Measurements from ENCODE around the gene SPDYE16.
A peak's percentile ranks its signal among the peaks of the same experiment; 100 is the strongest.
"Not testable (repeated sequence)": the region's sequence is repeated elsewhere in the genome, so short reads cannot be mapped to it uniquely, and the experiment has no call there.

The SPDYE16 gene

GRCh38 chr7:76567753-76568152 is 24.7 kb upstream of the SPDYE16 start:
- not testable (repeated sequence) for H3K27ac Mint-ChIP-seq, H3K4me3 Mint-ChIP-seq, DNase-seq, H3K27me3 Mint-ChIP-seq, ATAC-seq
- Mint-ChIP-seq H3K9me3 (peaks cover 10% of the 10 kb centered on the region), H3K36me3 (ENCODE audit: low read depth) (peaks cover 32% of the 10 kb centered on the region), H3K4me1 (peaks cover 16% of the 10 kb centered on the region)

GRCh38 chr7:76567311-76567710 is 24.2 kb upstream of the SPDYE16 start:
- not testable (repeated sequence) for DNase-seq, ATAC-seq, H3K4me3 Mint-ChIP-seq, H3K27me3 Mint-ChIP-seq, H3K27ac Mint-ChIP-seq
- Mint-ChIP-seq H3K36me3 (ENCODE audit: low read depth) (peaks cover 31% of the 10 kb centered on the region), H3K4me1 (peaks cover 19% of the 10 kb centered on the region), H3K9me3 (peaks cover 10% of the 10 kb centered on the region)

DNA sequence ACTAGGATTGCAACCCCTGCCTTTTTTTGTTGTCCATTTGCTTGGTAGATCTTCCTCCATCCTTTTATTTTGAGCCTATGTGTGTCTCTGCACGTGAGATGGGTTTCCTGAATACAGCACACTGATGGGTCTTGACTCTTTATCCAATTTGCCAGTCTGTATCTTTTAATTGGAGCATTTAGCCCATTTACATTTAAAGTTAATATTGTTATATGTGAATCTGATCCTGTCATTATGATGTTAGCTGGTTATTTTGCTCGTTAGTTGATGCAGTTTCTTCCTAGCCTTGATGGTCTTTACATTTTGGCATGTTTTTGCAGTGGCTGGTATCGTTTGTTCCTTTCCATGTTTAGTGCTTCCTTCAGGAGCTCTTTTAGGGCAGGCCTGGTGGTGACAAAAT is 21.9 kb upstream of the SPDYE16 start:
- not testable (repeated sequence) for H3K27ac Mint-ChIP-seq, H3K27me3 Mint-ChIP-seq, ATAC-seq, DNase-seq, H3K4me3 Mint-ChIP-seq
- peaks cover 39% of the 10 kb centered on the region for H3K36me3 Mint-ChIP-seq (ENCODE audit: low read depth)
- peaks cover 21% of the 10 kb centered on the region for H3K4me1 Mint-ChIP-seq
- H3K9me3 Mint-ChIP-seq, result peaks cover 10% of the 10 kb centered on the region

DNA sequence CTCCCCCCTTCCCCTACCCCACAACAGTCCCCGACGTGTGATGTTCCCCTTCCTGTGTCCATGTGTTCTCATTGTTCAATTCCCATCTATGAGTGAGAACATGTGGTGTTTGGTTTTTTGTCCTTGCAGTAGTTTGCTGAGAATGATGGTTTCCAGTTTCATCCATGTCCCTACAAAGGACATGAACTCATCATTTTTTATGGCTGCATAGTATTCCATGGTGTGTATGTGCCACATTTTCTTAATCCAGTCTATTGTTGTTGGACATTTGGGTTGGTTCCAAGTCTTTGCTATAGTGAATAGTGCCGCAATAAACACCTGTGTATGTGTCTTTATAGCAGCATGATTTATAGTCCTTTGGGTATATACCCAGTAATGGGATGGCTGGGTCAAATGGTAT is 18.2 kb upstream of the SPDYE16 start:
- not testable (repeated sequence) for H3K27ac Mint-ChIP-seq, ATAC-seq, H3K4me3 Mint-ChIP-seq, DNase-seq, H3K27me3 Mint-ChIP-seq
- Mint-ChIP-seq H3K36me3 (ENCODE audit: low read depth) (peaks cover 44% of the 10 kb centered on the region), H3K9me3 (peaks cover 10% of the 10 kb centered on the region), H3K4me1 (peaks cover 32% of the 10 kb centered on the region)

DNA sequence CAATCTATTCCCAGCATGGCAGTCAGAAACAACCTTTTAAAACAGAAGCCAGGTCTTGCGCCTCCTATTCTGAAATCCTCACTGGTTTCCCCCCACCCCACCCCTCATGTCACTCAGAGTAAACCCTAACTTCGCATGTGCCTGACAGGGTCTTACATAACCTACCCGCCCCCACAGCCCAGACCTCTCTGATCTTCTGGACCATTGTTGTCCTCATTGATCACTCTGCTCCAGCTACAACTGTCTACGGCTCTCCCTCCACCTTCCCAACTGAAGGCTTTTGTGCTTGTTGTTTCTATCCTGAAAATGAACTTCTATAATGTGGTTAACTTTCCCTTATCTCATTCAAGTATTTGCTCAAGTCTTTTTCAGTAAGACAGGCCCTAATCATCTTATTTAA is 17.1 kb upstream of the SPDYE16 start:
- H3K4me3 Mint-ChIP-seq, H3K27ac Mint-ChIP-seq, H3K9me3 Mint-ChIP-seq, ATAC-seq, DNase-seq, H3K27me3 Mint-ChIP-seq: not testable (repeated sequence)
- Mint-ChIP-seq H3K36me3 (ENCODE audit: low read depth) (peaks cover 42% of the 10 kb centered on the region), H3K4me1 (peaks cover 32% of the 10 kb centered on the region)

DNA sequence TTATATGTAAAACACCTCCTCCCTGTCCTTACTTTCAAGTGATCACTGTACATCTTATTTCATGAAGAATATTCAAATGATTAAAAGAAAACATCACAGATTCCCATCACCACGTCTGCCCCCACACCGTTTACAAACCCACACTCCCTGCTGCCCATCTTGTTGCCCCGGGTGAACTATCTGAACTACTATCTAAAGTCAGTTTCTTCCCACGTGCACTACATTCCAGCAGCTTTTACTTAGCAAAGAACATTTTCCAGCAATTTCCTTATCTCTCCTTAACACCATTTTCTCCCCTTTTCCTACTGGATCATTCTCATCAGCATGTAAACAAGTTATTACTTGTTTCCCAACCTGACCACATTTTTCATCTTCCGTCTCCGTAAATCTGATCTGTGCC is 16.6 kb upstream of the SPDYE16 start:
- H3K27me3 Mint-ChIP-seq, H3K4me3 Mint-ChIP-seq, H3K27ac Mint-ChIP-seq, DNase-seq, H3K9me3 Mint-ChIP-seq, ATAC-seq: not testable (repeated sequence)
- Mint-ChIP-seq H3K36me3 (ENCODE audit: low read depth) (peaks cover 44% of the 10 kb centered on the region), H3K4me1 (peaks cover 37% of the 10 kb centered on the region)

- ATAC-seq, H3K9me3 Mint-ChIP-seq, DNase-seq, H3K27ac Mint-ChIP-seq, H3K27me3 Mint-ChIP-seq: not testable (repeated sequence)
- peak overlapping the region; percentile 22 for H3K4me3 Mint-ChIP-seq
- peaks cover 26% of the 10 kb centered on the region for H3K36me3 Mint-ChIP-seq (ENCODE audit: low read depth)
- peaks cover 42% of the 10 kb centered on the region for H3K4me1 Mint-ChIP-seq
These were observed 8.9 kb upstream of the SPDYE16 start for GRCh38 chr7:76551992-76552391.

GRCh38 chr7:76549855-76550248 is 6.8 kb upstream of the SPDYE16 start:
- H3K9me3 Mint-ChIP-seq, ATAC-seq, H3K27me3 Mint-ChIP-seq: not testable (repeated sequence)
- Mint-ChIP-seq H3K4me3 (peak overlapping the region; percentile 94), H3K27ac (peak overlapping the region; percentile 93), H3K4me1 (peaks cover 30% of the 10 kb centered on the region), H3K36me3 (ENCODE audit: low read depth) (peaks cover 19% of the 10 kb centered on the region)
- peak; percentile 18 for DNase-seq

GRCh38 chr7:76549025-76549854 is 6.1 kb upstream of the SPDYE16 start:
- H3K27me3 Mint-ChIP-seq, H3K9me3 Mint-ChIP-seq: not testable (repeated sequence)
- H3K27ac Mint-ChIP-seq, result peak overlapping the region; percentile 93
- peak overlapping the region; percentile 94 for H3K4me3 Mint-ChIP-seq
- H3K4me1 Mint-ChIP-seq, result peaks cover 29% of the 10 kb centered on the region
- peak; percentile 100 for ATAC-seq
- peaks cover 17% of the 10 kb centered on the region for H3K36me3 Mint-ChIP-seq (ENCODE audit: low read depth)
- DNase-seq, result peak; percentile 90

DNA sequence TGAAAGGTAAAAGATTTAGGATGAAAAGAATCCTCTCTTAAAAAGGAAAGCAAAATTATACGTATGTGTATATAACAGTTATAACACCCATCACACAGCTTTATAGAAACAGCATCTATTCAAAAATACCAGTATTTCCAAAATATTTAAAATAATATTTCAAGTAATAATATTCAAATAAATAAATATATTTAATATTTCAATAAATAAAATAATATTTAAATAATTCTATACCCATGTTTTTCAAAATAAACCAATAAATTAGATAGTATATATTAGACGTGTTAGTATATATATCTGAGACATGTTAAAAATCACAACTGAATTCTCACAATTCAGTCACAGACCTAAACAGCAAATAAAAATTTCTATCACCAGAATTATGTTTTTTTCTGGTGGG is 11.5 kb downstream of the SPDYE16 start:
- not testable (repeated sequence) for DNase-seq; H3K27ac Mint-ChIP-seq; H3K4me3 Mint-ChIP-seq; H3K27me3 Mint-ChIP-seq; H3K4me1 Mint-ChIP-seq; ATAC-seq; H3K9me3 Mint-ChIP-seq; H3K36me3 Mint-ChIP-seq (ENCODE audit: low read depth)

DNA sequence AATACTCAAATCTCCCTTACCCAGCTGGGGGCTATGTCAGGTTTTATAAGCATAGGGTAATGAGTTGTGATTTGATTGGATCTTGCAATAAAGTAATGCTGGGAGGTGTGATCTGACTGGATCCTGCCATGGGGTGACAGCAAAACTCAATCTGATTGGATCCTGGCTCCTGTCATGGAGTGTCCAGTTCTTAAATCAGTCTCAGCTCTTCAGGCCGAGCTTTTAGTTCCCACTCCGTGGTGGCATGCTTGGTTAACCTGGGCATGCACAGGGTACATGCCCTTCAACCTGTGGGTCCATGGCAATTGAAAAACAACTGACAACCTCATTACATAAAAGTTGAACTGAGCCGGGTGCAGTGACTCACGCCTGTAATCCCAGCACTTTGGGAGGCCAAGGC is 16.9 kb downstream of the SPDYE16 start:
- not testable (repeated sequence) for H3K4me1 Mint-ChIP-seq; DNase-seq; H3K9me3 Mint-ChIP-seq; ATAC-seq; H3K27ac Mint-ChIP-seq; H3K4me3 Mint-ChIP-seq; H3K36me3 Mint-ChIP-seq (ENCODE audit: low read depth); H3K27me3 Mint-ChIP-seq

- not testable (repeated sequence) for DNase-seq; H3K27me3 Mint-ChIP-seq; H3K9me3 Mint-ChIP-seq; H3K4me3 Mint-ChIP-seq; H3K27ac Mint-ChIP-seq; H3K36me3 Mint-ChIP-seq (ENCODE audit: low read depth); ATAC-seq; H3K4me1 Mint-ChIP-seq
These were observed 26.2 kb downstream of the SPDYE16 start for GRCh38 chr7:76516932-76517331.

- Mint-ChIP-seq H3K9me3 (no peaks in the 10 kb centered on the region), H3K4me1 (no peaks in the 10 kb centered on the region), H3K36me3 (ENCODE audit: low read depth) (no peaks in the 10 kb centered on the region), H3K4me3 (no peak overlapping the region), H3K27me3 (no peaks in the 10 kb centered on the region), H3K27ac (no peak overlapping the region)
- ATAC-seq (no peak), DNase-seq (peak; percentile 66)
These were observed 27.1 kb downstream of the SPDYE16 start for GRCh38 chr7:76515999-76516443.

DNA sequence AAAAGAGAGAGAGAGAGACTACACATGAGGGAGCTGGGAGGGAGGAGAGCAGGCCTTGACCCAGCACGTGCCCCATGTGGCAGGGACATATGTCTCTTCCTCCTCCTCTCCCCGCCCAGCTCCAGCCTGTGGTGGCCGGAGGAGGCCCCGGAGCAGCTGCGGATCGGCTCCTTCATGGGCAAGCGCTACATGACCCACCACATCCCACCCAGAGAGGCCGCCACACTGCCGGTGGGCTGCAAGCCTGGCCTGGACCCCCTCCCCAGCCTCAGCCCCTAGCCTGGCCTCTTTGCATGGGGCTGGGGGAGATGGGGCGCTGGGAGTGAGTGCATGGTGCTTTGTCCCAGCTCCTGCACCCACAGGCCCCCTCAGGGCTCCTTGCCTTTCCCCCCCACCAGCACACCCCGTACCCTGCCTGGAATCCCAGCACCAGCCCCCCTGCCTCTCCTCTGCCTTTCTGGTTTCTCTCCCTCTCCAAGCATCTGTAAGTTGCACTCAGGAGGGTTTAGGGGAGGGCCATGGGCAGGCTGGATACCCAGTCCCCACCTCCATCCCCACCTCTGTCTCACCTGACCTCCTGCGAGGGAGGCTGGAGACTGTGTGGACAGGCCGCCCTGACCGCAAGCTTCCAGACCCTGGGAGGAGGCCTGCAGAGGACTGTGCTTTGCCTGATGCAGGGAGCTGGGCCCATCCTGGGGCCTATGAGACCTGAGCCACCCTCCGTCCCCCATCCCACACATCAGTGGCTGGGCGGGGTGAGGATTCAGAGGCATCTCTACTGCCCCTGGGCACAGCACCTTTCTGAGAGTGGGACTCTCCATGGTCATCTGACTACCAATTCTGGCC is 27.9 kb downstream of the SPDYE16 start:
- Mint-ChIP-seq H3K27ac (no peak overlapping the region), H3K27me3 (no peaks in the 10 kb centered on the region), H3K4me3 (no peak overlapping the region), H3K9me3 (no peaks in the 10 kb centered on the region), H3K36me3 (ENCODE audit: low read depth) (no peaks in the 10 kb centered on the region), H3K4me1 (no peaks in the 10 kb centered on the region)
- no peak for DNase-seq
- no peak for ATAC-seq

Data from activated naive CD8-positive, alpha-beta T cell treated with anti-CD3 and anti-CD28 coated beads, Interleukin-2, amount 50 U/mL, for 24 hours (primary cell).